Dendritic cell treated with granulocyte-macrophage colony-stimulating factor and Interleukin-4, amounts not matched to agents 40 ng/mL and 50 ng/mL, for 4 days (primary cell): ENCODE data around the gene P2RY14.

Experiments
- H3K27ac Mint-ChIP-seq: one replicate; pipeline ENCODE4 v1.8.0; 2022; ENCODE audit warnings: mild to moderate bottlenecking, mixed read lengths
- H3K27me3 Mint-ChIP-seq: one replicate; pipeline ENCODE4 v1.8.0; 2022; ENCODE audit warnings: mild to moderate bottlenecking, mixed read lengths
- H3K36me3 Mint-ChIP-seq: one replicate; pipeline ENCODE4 v1.8.0; 2022; ENCODE audit warnings: low read depth, mixed read lengths
- H3K4me1 Mint-ChIP-seq: one replicate; pipeline ENCODE4 v1.8.0; 2022; ENCODE audit warnings: low read depth, mixed read lengths
- H3K4me3 Mint-ChIP-seq: one replicate; pipeline ENCODE4 v1.8.0; 2022; ENCODE audit warnings: mild to moderate bottlenecking, moderate library complexity, mixed read lengths
- H3K9me3 Mint-ChIP-seq: one replicate; pipeline ENCODE4 v1.8.0; 2022; ENCODE audit warnings: mixed read lengths
- intact Hi-C: fragments of 100-400 bp; cut with micrococcal nuclease; formaldehyde crosslinking; loops from one replicate; pipeline ENCODE4 v1.15.0; 2022

Gene P2RY14

DNA sequence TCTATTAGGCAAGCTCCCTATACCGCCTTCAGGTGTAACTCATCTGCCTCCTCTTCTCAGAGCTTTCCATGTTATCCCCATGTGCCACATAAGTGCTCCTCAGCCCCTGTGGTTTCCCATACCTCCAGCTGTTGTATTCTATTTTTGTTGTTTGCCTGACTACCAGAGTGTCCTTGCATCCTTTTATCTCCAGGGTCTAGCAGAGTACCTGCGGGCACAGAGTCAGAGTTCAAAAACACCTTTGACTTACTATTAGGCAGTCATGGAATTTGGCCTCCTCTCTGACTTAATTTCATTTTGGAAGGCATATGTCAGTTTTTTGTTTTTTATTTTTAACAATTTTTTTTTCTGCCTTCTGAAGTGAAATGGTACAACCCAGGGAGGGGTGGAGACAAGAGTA is 31.2 kb upstream of the P2RY14 start:
- H3K27ac Mint-ChIP-seq: no peak overlapping the region
- intact Hi-C loops: no loop called here

DNA sequence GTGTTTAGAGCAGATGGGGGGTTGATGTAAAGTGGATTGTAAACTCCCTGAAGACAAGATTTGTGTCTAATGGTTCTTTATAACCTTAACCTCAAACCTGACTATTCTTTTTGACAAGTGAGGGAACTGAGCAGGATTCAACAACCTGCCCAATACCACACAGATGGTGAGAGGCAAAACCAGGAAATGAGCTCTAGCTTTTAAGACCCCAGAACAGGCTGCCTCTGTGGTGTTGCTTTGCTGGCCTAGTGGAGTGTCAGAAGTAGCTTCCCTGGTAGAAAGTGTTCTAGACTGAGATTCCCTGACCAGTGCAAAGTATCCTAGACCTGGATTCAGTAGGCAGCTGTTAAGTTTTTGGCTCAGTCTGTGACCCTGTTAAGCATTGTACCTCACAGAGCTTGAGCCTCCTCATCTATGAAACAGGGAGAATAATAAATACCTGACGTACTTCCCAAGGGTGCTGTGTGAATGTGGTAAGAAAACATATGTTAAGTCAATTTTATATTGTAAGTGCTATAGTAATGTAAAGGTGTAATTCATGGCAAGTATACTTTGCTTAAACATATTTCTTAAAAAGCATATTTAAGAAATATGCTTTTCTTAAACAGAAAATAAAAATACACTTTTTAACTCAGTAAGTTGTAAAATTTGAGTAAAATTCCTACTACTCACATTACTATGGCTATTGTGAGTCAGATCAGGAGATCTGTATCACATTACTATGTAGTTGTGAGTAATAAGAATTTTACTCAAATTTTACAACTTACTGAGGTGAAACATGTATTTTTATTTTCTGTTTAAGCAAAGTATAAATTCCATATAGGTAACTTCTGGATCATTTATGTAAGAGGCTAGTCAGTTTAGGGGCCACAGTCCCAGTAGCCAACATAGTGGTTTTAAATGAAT is 29.5 kb upstream of the P2RY14 start:
- Mint-ChIP-seq H3K27me3 (no peaks in the 10 kb centered on the region), H3K9me3 (no peaks in the 10 kb centered on the region), H3K36me3 (no peaks in the 10 kb centered on the region), H3K4me3 (no peak overlapping the region), H3K4me1 (peaks cover 13% of the 10 kb centered on the region), H3K27ac (no peak overlapping the region)
- intact Hi-C loops: loop anchor here (2.0 kb wide), 1 partner anchor 13 kb away; no protein-coding TSS in a partner anchor

More for the DNA sequence above, 31.2 kb upstream of the P2RY14 start:
- Mint-ChIP-seq H3K4me1 (no peaks in the 10 kb centered on the region), H3K4me3 (no peak overlapping the region), H3K36me3 (no peaks in the 10 kb centered on the region), H3K9me3 (no peaks in the 10 kb centered on the region), H3K27me3 (no peaks in the 10 kb centered on the region)

DNA sequence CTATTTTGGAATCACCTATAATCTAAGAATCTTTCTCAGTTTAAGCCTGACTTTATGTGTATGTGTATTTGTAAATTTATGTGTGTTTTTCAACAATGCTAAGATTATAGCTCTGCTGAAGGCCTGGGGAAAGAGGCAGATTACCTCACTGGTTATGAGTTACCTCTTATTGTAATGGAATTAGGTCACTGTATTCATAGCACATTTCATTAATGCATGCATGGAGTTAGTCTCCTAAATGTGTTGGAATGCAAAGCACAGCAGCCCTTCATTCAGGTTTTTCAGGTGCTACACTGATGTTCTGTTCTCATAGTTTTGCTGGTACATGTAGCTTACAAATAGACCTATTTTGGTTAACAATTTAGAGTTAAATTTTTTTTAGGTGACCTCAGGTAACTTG is 28.8 kb upstream of the P2RY14 start:
- intact Hi-C loops: loop anchor here (2.0 kb wide), 1 partner anchor 14 kb away; no protein-coding TSS in a partner anchor
- peaks cover 19% of the 10 kb centered on the region for H3K4me1 Mint-ChIP-seq
- H3K27me3 Mint-ChIP-seq: peaks cover 2% of the 10 kb centered on the region
- no peak overlapping the region for H3K27ac Mint-ChIP-seq
- H3K4me3 Mint-ChIP-seq: no peak overlapping the region
- no peaks in the 10 kb centered on the region for H3K9me3 Mint-ChIP-seq
- no peaks in the 10 kb centered on the region for H3K36me3 Mint-ChIP-seq

DNA sequence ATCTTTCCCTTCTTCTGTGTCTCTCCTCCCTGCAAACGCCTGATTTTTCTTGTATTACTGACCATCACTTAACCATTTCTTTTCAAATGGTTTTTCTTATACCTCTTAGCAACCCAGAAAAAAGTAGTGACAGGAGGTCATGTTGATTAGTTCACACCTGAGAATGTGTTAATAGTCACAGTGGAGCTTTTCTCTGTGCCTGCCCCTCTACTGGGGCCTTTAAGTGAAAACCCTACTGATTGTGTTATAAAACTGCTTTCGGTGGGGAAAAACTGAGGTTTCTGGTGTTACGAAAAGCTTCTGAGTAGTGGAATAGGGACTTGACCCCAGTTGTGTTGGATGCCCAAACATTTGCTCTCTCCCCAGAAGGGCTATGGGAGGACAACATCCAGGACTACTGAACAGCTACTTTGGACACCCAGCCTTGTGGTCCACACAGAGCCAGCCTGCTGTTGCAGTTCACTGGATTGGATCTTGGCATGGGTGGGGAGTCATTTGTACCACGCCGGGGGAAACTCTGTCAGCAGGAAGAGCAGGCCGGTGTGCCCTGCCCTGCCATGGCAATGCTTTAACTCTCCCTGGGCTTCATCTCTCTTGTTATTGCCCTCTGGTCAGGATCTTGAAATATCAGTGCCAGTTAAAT is 27.9 kb upstream of the P2RY14 start:
- H3K9me3 Mint-ChIP-seq: no peaks in the 10 kb centered on the region
- intact Hi-C loops: loop anchor here (2.0 kb wide), 1 partner anchor 15 kb away; no protein-coding TSS in a partner anchor
- H3K4me3 Mint-ChIP-seq: no peak overlapping the region
- no peak overlapping the region for H3K27ac Mint-ChIP-seq
- H3K4me1 Mint-ChIP-seq: peaks cover 28% of the 10 kb centered on the region
- H3K27me3 Mint-ChIP-seq: peaks cover 2% of the 10 kb centered on the region
- H3K36me3 Mint-ChIP-seq: no peaks in the 10 kb centered on the region

DNA sequence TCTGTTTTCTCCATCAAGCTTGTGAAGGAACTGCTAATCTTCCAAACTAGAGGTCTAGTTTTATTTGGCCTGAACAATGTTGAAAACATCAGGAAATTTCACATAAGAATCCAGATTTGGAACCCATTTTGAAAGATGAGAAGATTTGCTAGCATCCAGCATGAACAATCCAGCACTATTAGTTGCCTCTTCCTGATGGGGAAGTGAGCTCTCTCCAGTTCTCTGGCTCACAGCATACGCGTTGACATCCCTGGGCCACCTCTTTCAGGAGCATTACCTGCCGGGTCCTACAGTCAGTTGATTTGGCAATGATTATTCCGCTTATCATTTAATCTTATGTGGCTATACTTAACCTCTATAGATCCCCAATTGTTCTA is 27.4 kb upstream of the P2RY14 start:
- Mint-ChIP-seq H3K4me3 (no peak overlapping the region), H3K9me3 (no peaks in the 10 kb centered on the region), H3K27ac (no peak overlapping the region), H3K36me3 (no peaks in the 10 kb centered on the region), H3K4me1 (peaks cover 33% of the 10 kb centered on the region), H3K27me3 (peaks cover 2% of the 10 kb centered on the region)
- intact Hi-C loops: loop anchor here (2.0 kb wide), 1 partner anchor 15 kb away; no protein-coding TSS in a partner anchor

DNA sequence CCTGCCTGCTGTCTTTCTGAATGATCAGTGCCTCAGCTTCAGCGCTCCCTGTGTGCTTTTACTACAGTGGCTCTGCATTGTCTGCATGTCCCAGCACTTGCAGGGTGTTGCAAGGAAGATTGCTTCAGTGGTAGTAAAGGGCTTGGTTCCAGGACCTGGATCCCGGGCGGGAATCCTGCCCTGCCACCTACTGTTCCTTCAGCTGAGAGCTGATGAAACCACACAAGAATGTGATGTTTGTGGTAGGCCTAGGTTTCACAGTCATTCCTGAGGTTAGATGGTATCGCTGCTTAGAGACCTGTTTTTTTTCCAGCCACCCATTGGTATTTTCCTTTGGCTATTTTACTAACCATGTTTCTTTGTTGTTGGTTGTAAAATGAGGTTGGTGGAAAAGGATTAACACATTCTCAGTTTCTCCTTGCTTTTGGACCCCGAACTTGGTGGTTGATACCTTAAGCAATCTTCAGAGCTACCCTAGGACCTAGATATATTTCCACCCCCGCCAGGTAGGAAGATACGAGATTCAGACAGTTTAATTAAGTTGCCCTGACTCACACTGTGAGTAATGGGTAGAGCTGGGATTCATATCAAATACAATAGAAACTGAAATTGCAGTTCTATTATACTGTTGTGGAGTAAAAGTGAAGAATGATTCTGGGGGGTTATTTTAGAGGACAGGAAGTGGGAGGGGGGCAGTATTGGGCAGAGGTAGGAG is 26.9 kb upstream of the P2RY14 start:
- intact Hi-C loops: no loop called here
- Mint-ChIP-seq H3K4me3 (no peak overlapping the region), H3K27ac (no peak overlapping the region), H3K4me1 (peaks cover 39% of the 10 kb centered on the region), H3K9me3 (no peaks in the 10 kb centered on the region), H3K27me3 (peaks cover 2% of the 10 kb centered on the region), H3K36me3 (no peaks in the 10 kb centered on the region)

DNA sequence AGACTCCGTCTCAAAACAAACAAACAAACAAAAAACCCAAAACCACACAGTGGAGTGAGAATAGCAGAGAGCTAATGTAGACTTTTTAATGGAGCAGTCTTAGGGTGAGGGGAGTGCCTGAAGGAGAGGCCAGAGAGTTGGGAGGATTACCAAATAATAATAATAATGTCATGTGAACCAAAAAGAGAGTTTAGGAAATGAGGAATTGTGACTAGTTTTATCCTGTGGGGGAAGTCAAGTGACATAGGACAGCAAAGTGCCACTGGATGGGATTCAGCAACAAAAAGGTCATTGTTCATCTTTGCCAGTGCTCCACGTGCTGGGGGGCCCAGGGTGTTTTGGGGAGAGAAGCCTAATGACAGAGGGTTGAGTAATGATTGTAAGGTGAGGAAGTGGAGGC is 25.4 kb upstream of the P2RY14 start:
- H3K4me3 Mint-ChIP-seq: no peak overlapping the region
- H3K4me1 Mint-ChIP-seq: peaks cover 51% of the 10 kb centered on the region
- no peaks in the 10 kb centered on the region for H3K36me3 Mint-ChIP-seq
- intact Hi-C loops: no loop called here
- peak overlapping the region; percentile 61 for H3K27ac Mint-ChIP-seq
- peaks cover 2% of the 10 kb centered on the region for H3K27me3 Mint-ChIP-seq
- H3K9me3 Mint-ChIP-seq: no peaks in the 10 kb centered on the region

DNA sequence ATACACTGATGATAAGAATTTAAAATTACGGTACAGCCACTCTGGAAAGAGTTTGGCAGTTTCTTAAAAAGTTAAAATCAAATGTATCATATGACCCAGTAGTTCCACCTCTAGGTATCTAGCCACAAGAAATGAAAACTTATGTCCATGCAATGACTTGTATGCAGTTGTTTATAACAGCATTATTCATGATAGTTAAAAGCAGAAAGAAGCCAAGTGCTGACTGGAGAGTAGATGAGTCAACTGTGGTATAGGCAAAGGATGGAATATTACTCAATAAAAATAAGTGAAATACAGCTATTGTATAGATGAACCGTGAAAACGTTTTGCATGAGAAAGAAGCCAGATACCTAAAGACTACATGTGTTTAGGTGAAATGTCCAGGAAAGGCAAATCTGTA is 23.4 kb upstream of the P2RY14 start:
- H3K36me3 Mint-ChIP-seq: no peaks in the 10 kb centered on the region
- H3K27me3 Mint-ChIP-seq: peaks cover 2% of the 10 kb centered on the region
- peak overlapping the region; percentile 74 for H3K27ac Mint-ChIP-seq
- no peaks in the 10 kb centered on the region for H3K9me3 Mint-ChIP-seq
- no peak overlapping the region for H3K4me3 Mint-ChIP-seq
- H3K4me1 Mint-ChIP-seq: peaks cover 55% of the 10 kb centered on the region
- intact Hi-C loops: no loop called here

DNA sequence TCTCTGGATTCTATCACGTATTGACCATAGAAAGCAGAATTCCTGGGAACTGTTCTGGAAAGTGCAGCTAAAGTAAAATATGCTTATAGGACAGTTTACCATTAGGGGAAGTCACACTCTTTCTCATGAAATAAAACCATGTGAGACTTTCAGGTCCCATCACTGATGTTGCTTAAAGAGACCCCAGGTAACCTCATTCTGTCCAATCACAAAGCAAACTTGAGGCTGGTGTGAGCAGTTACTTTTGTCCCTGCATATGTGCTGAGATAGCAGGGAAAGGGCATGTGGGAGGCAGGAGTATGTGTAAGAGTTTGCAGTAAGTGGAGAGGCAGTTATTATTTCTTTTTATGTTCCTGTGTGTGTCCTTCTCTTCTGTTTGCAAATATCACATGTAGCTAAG is 22.2 kb upstream of the P2RY14 start:
- Mint-ChIP-seq H3K27ac (peak overlapping the region; percentile 74), H3K36me3 (no peaks in the 10 kb centered on the region), H3K27me3 (peaks cover 2% of the 10 kb centered on the region), H3K4me1 (peaks cover 61% of the 10 kb centered on the region), H3K4me3 (no peak overlapping the region), H3K9me3 (no peaks in the 10 kb centered on the region)
- intact Hi-C loops: no loop called here

DNA sequence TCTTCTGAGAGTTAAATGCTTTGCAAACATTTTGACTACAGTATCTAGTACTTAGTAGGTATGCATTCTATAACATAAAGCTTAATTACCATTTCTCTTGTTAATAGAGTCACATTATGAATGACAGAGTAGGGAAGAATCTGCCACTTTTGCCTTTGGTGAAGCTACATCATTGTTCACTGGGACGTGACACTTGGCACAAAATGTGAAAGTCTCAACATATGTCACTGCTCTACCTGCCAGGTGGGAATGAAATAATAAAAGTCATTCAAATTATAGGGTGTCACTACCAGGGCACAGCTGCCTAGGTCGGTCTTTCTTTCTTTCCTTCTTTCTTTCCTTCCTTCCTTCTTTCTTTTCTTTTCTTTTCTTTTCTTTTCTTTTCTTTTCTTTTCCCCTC is 20.7 kb upstream of the P2RY14 start:
- Mint-ChIP-seq H3K27ac (peak overlapping the region; percentile 74), H3K9me3 (no peaks in the 10 kb centered on the region), H3K27me3 (peaks cover 2% of the 10 kb centered on the region), H3K4me3 (no peak overlapping the region), H3K4me1 (peaks cover 59% of the 10 kb centered on the region), H3K36me3 (no peaks in the 10 kb centered on the region)
- intact Hi-C loops: no loop called here

DNA sequence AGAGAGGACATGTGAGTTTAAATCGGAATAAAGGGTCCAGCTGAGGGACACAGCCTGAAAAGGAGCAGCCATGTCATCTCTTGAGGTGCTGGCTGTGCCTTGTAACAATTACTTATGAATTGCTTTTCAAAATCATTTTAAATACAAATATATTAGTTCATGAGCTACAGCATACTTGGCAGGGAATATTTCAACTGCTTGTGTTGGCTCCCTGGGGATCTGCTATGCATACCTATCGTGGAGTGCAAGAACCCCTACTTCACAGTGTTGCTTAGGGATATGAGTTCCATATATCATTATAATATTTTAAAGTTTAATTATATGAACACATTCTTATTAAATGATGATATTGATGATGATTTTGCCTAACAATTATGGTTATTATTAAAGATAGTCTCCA is 19.1 kb upstream of the P2RY14 start:
- Mint-ChIP-seq H3K27ac (no peak overlapping the region), H3K4me1 (peaks cover 49% of the 10 kb centered on the region), H3K27me3 (peaks cover under 1% of the 10 kb centered on the region), H3K4me3 (no peak overlapping the region), H3K9me3 (no peaks in the 10 kb centered on the region), H3K36me3 (no peaks in the 10 kb centered on the region)
- intact Hi-C loops: no loop called here

DNA sequence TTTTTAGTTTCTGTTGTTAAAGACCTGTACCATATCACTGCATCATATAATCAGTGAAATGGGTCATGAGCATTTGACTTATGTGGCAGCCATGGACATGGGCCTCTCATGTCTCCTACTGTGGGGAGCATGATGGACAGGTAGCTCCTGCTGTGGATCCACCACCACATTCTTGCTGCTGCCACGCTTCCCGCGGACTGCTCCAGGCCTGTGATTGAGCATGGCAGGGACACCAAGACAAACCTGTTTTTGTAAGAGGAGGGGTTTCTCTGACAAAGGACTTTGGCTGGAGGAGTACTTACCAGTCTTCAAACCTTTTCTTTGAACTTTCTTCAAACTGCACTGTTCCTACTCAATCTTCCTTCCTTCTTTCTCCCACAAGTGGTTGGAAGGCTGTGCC is 17.9 kb upstream of the P2RY14 start:
- H3K9me3 Mint-ChIP-seq: no peaks in the 10 kb centered on the region
- H3K4me3 Mint-ChIP-seq: no peak overlapping the region
- H3K27me3 Mint-ChIP-seq: no peaks in the 10 kb centered on the region
- intact Hi-C loops: no loop called here
- H3K27ac Mint-ChIP-seq: peak overlapping the region; percentile 13
- peaks cover 38% of the 10 kb centered on the region for H3K4me1 Mint-ChIP-seq
- no peaks in the 10 kb centered on the region for H3K36me3 Mint-ChIP-seq

DNA sequence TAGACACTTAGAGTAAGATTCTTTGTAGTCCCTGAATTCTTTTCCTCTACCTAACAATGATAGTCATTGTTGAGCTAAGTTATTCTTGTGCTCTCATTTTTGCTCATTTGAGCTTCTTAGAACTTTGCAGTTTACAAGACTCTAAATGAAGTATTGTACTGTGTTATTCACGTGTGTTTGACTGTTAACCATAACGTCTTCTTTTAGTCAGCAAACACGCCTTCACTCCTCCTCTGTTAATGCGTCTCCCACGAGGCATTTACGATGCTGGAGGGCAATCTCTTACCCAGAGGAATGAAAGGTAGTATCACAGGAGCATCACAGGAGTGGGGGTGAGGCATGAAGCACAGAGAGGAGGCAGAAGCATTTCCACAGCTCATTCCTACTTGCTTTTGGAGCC is 14.8 kb upstream of the P2RY14 start:
- Mint-ChIP-seq H3K36me3 (no peaks in the 10 kb centered on the region), H3K4me1 (peaks cover 23% of the 10 kb centered on the region), H3K9me3 (no peaks in the 10 kb centered on the region), H3K27ac (peak overlapping the region; percentile 66), H3K27me3 (no peaks in the 10 kb centered on the region), H3K4me3 (no peak overlapping the region)
- intact Hi-C loops: loop anchor here (5.0 kb wide), 1 partner anchor 624 kb away; no protein-coding TSS in a partner anchor

DNA sequence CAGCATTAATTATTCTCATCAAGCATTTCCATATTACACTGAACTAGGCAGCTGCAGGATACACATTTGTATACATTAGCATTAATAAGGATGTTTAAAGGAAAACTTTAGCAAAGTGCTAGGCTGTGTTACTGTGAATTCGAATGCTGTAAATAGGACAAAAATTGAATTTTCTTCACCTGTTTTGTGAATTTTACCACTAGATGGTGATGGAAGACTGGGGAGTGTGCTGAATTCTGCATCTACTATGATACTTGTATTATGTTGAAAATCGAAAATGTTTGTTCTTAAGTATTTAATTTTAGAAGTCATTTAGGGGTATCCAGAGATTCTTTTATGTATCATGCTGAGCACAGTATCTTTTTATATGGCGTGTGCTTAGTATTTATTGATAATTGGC is 12.3 kb upstream of the P2RY14 start:
- Mint-ChIP-seq H3K36me3 (no peaks in the 10 kb centered on the region), H3K27me3 (no peaks in the 10 kb centered on the region), H3K4me3 (no peak overlapping the region), H3K4me1 (peaks cover 22% of the 10 kb centered on the region), H3K9me3 (no peaks in the 10 kb centered on the region), H3K27ac (no peak overlapping the region)
- intact Hi-C loops: loop anchor here (1.0 to 5.0 kb wide), 4 partner anchors 36 to 627 kb away; no protein-coding TSS in a partner anchor
